B cell (primary cell): ENCODE measurements around the gene LMTK3.

ENCODE experiments used
- EZH2 ChIP-seq: IDR thresholded peaks from 2 replicates; pipeline ENCODE4 v1.6.1; 2012; ENCODE audit warnings: borderline replicate concordance, low read depth, mild to moderate bottlenecking, moderate library complexity, low read length; ENCODE audit not compliant: insufficient read depth, poor library complexity, severe bottlenecking
- TF ChIP-seq, protein P1 (sequence below): fragments of 200-600 bp; IDR thresholded peaks from one replicate; pipeline ENCODE4 v1.8.0; 2022; ENCODE audit warnings: antibody characterized with exemption, mild to moderate bottlenecking

- TF ChIP-seq, protein P1, sequence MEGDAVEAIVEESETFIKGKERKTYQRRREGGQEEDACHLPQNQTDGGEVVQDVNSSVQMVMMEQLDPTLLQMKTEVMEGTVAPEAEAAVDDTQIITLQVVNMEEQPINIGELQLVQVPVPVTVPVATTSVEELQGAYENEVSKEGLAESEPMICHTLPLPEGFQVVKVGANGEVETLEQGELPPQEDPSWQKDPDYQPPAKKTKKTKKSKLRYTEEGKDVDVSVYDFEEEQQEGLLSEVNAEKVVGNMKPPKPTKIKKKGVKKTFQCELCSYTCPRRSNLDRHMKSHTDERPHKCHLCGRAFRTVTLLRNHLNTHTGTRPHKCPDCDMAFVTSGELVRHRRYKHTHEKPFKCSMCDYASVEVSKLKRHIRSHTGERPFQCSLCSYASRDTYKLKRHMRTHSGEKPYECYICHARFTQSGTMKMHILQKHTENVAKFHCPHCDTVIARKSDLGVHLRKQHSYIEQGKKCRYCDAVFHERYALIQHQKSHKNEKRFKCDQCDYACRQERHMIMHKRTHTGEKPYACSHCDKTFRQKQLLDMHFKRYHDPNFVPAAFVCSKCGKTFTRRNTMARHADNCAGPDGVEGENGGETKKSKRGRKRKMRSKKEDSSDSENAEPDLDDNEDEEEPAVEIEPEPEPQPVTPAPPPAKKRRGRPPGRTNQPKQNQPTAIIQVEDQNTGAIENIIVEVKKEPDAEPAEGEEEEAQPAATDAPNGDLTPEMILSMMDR = no peak
- TF ChIP-seq EZH2 = no peak
These were observed 18.5 kb downstream of the LMTK3 start for GRCh38 chr19:48492925-48493717.
